GM19239 (cell line): ENCODE data around the gene SOX10.

Experiments used
- DNase-seq: peaks from one replicate; pipeline ENCODE4 v3.0.0; 2011; ENCODE audit warnings: low spot score; ENCODE audit not compliant: insufficient read length
- FAIRE-seq: peaks from 2 replicates; lab custom pipeline; 2011; peaks lifted over from hg19 to GRCh38; lab: Jason Lieb, UNC

SOX10 gene

DNA sequence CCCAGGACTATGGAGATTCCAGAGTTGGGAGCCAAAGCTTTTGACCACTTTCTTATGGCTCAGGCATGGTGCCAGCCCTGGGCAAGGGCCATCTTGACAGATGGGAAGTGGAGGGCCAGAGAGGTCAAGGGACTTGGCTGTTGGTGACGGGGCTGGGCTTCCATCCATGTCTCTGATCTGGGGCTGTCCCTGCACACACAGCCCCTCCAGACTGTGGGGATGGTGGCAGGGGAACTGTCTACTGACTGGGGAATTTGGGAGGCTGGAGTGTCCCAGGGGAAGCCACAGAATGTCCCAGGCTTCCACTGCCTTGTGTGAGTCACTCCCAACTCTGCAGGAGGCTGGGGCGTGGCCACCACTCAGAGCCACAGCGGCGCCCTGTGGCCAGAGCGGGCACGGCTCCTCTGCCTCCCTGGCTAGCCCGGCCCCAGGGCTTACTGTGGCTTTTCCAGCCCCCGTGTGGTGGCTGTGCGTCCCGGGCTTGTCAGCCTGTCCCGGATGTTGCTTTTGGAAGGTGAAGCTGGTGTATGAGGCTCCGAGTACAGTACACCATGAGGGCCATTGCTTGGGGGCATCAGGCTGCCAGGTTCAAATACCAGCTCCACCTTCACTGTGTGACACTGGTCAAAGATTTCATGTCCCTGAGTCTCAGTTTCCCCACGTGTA is 50.5 kb downstream of the SOX10 start:
- DNase-seq (peak; percentile 95), FAIRE-seq (peak; percentile 85)

DNA sequence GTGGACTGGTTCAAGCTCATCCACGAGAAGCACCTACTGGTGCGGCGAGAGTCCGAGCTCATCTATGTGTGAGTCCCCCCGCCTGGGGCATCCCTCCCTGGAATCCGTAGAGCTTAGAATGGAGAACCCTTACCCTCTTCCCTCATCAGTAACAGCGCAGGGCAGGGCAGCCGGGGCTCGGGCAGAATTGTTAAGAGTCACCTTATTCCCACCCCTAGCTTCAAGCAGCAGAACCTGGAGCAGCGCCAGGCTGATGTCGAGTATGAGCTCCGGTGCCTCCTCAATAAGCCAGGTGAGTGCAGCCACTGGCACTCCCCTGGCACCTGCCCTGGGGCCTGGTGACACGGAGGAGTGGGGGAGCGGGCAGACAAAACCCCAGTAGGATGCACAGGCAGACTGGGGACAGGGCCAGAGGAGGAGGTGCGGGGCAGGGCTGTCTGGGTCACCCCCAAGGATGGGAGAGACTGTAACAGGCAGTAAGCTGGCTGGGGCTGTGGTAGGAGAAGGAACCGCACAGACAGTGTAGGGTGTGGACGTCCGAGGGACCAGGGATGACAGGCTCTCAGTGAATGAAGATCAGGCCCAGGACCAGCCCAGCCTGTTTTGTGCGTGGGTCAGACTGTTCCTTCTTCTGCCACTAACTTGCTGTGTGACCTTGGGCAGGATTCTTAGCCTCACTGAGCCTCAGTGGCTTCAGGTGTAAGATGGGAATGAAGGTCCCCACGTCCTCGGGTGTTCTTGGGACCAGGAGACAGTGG is 51.4 kb downstream of the SOX10 start:
- DNase-seq (no peak), FAIRE-seq (no peak)

DNA sequence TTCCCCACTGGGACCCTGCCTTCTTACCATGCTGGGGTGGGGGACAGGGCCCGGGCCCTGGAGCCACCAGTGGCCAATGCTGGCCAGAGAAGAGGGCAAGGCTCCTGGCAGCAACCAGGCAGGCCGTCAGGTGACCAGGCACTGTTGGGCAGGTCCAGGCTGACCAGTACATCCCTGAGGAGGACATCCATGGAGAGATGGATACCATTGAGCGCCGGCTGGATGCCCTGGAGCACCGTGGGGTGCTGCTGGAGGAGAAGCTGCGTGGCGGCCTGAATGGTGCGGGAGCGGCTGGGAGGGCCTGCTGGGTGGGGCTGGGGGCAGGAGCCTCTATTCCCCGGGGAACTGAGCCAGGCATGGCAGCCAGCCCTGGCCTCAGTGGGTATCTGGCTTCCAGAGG is 52.0 kb downstream of the SOX10 start:
- no peak for DNase-seq
- no peak for FAIRE-seq

DNA sequence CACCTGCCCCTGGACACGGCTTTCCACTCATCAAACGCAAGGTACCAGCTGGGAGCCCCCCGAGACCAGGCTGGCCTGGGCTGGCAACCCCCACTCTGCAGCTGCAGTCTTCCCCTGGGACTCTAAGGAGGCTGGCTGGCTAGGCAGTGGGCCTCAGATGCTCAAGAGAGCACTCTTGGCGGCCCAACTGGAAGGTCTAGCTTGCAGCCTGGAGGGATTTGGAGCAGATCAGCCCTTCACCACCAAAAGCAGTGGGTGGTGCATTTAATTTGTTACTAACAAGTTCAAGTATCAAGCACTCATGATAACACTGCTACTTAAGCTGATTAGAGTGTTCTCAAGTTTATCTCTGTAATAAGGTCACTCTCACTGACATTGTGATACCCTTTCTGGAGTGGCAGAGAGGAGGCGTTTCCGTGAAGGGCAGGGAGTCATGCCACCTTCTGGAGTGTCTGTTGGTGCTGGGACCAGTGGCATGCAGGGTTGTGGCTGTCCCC is 52.4 kb downstream of the SOX10 start:
- no peak for DNase-seq

DNA sequence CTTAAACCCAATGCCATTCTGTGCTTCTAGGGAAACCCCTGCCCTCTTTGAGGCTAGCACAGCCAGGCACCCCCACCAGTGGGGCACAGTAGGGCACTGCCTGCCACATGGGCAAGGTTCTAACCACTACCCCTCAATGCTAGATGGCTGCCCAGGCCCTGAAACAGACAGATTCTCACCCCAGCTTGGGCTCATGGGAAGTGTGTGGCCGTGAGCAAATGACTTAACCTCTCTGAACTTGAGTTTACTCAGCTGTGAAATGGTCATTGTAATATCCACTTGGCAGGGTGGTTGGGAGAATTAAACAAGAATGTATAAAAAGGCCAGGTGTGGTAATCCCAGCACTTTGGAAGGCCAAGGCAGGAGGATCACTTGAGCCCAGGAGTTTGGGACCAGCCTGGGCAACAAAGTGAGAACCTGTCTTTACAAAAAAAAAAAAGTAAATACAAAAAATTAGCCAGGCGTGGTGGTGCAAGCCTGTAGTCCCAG is 53.4 kb downstream of the SOX10 start:
- DNase-seq = no peak
- FAIRE-seq = peak; percentile 47

More for the DNA sequence above, 52.4 kb downstream of the SOX10 start:
- no peak for FAIRE-seq

DNA sequence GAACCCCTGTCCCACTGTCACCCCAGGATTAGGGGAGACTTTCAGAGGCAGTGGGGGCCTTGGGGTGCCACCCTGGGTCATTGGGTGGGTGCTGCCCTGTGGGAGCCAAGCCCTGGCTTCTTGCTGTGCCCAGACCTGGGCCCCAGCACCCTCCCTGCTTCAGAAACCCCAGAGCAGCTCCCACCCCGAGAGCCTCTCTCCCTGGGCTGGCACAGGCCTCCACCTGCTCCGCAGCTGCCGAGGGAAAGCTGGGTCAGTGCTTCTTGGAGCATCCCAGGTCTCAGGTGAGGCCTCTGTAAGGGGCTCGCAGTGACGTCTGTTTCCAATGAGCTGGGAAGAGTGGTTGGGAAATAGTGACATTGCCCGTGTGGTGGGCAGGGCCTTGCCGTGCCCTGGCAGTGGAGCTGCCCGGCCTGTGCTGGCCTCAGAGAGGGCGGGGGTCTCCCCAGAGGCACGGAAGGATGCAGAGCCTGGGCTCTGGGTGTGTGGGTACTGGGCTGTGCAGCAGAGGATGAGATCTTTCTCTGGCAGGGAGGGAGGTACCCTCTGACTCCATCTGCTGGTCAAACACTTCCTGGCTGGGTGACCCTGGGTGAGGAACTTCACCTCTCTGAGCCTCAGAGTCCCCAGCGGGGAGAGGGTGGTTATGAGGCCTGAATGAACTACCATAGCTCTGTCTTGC is 53.9 kb downstream of the SOX10 start:
- peak; percentile 57 for DNase-seq
- FAIRE-seq = peak; percentile 71

DNA sequence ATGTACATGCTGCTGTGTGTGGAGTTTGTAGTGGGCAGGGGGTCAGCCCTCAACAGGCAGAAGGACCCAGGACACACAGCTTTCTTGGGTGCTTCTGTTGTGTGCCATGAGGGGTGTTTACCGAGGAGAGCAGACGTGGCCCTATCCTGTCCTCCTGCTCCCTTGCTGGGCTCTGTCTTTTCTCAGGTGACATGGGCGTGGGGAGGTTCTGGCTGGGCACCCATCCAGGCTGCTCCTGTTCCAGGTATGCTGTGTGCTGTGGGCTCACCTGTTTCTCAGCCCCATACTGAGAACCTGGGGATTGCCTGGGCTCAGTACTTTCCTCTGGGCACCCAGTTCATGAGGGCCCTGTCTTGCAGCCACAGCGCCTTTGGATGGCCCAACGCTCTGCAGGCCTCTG is 55.0 kb downstream of the SOX10 start:
- FAIRE-seq (no peak), DNase-seq (no peak)

DNA sequence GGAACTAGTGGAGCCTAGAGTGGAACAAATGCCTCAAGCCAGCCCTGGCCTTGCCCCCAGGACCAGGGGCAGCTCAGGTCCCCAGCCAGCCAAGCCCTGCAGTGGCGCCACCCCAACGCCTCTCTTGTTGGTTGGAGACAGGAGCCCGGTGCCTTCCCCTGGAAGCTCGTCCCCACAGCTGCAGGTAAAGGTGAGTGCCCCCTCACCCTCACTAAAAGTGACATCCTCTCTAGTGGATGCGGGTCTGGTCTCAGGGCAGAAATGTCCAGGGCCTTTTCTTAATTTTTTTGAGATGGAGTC is 56.8 kb downstream of the SOX10 start:
- no peak for FAIRE-seq

DNA sequence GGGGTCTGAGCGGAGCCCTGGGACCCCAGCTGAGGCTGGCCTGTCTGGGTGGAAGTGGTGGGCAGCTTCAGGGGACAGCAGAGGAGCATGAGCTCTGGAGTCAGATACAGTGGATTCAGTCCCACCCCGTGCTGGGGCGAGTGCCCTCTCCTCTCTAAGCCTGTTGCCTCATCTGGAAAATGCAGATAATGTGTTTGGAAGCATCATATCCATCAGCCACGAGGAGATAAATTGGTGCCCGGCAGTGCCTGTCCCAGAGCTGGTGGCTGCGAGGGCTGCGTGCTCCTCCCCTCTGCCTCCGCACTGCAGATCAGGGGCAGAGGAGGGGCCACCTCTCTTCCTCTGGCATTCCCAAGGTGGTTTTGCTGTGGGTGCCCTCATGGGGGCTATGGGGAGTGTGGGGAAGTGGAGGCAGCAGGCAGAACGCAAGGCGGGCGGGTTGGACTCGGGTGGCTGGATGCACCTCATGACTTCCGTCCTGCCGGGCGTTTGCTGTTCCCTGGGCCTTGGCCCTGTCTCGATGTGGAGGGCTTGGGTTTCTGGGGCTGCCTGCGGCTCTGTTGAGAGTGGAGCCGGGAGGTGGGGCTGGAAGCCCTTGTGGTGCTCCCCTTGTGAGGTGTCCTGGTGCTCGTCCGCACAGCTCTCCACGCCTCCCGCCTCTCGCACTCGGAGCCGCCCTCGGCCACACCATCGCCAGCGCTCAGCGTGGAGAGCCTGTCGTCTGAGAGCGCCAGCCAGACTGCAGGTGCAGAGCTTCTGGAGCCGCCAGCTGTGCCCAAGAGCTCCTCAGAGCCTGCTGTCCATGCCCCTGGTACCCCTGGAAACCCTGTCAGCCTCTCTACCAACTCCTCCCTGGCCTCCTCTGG is 57.4 kb downstream of the SOX10 start:
- FAIRE-seq = no peak

More for the DNA sequence above, 56.8 kb downstream of the SOX10 start:
- no peak for DNase-seq

DNA sequence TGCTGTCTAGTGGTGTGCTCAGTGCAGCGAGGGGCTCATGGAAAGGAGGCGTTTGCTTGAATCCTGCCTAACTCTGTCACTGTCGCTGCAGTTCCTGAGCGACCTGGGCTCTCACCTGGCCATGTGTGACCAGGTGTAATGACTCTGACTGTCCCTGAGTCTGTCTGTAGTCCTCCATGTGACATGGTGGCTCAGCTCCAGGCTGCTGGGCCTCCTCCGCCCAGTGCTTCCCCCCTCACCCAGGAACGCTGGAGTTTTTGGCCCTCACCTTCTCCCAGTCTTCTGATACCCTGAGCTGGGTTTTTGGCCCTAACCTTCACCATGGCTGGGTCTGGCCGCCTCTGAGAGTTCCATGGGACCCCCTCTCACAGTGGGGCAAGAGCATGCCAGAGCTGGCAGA is 58.0 kb downstream of the SOX10 start:
- no peak for DNase-seq
- no peak for FAIRE-seq

More for the DNA sequence above, 57.4 kb downstream of the SOX10 start:
- DNase-seq = no peak

DNA sequence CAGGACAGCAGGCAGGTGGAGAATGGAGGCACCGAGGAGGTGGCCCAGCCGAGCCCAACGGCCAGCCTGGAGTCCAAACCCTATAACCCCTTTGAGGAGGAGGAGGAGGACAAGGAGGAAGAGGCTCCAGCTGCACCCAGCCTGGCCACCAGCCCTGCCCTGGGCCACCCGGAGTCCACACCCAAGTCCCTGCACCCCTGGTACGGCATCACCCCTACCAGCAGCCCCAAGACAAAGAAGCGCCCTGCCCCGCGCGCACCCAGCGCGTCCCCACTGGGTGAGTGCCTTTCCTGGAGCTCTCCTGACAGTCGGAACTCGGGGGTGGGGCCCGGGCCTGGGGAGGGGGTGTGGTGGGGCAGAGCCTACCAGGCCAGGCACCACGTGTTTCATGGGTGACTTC is 58.6 kb downstream of the SOX10 start:
- DNase-seq (no peak), FAIRE-seq (no peak)

DNA sequence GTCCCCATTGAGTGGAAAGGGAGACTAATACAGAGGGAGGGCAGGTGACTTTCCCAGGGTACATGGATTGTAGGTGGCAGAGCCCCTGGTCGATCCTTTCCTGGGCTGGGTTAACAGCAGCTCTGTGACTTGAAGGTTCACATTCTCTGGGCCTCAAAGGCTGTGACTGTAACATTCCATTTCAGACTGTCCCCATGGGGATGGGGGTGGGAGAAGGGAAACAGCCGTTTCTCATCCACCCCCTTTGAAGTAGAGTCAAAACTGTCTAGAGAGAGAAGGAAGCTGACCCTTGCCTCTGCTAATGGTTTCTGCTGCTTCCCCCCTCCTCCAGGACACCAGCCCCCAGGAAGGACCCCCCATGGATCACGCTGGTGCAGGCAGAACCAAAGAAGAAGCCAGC is 59.0 kb downstream of the SOX10 start:
- DNase-seq (no peak), FAIRE-seq (no peak)

DNA sequence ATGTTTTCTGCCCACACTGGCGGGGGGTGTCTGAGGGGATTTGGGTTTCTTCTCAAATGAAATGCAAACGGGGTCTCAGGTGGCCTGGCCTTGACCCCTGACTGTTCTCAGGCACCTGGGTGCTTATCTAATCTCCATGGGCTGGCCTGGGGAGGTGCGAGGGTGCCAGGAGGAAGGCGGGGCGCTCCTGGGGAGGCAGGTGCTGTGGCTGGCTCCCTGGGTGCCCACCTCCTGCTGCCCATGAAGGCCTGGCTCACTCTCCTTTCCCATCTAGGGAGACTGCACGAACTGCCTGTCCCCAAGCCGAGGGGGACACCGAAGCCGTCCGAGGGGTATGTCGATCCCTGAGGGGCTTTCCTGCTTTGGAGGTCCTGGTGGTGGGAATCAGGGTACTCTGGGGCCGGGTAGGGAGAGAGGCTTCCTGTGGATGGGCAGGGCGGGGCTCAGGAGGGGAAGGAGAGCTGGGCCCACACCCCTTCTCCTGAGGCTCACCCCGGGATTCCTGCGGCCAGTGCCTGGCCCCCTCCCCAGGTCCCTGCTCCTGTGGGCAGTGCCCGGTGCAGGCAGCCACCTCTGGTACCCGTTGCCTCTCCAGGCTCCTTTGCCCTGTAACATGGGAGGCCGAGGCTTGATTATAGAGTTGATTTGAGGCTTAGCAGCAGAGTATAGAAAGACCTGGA is 59.8 kb downstream of the SOX10 start:
- DNase-seq (no peak), FAIRE-seq (no peak)

DNA sequence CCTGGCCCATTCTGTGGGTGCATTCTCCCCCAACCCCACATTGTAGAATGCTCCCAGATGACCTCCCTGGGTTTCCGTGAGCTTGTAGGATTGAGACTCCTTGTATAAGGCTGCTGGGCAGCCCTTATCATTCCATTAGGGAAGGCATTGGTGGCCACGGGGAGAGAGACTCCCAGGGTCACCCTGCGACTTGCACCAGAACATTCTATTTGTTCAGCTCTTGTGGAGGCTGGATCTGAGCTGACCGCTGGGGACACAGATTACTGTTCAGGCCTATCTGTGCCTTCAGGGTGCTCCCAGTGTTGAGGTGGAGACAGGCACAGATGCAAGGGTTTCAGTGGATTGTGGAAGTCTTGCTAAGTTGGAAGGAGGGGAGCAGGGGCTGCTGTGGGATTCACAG is 60.4 kb downstream of the SOX10 start:
- FAIRE-seq = no peak
- no peak for DNase-seq
